Activated naive CD4-positive, alpha-beta T cell treated with anti-CD3 and anti-CD28 coated beads for 36 hours (primary cell): ENCODE data around the gene IDH2. TPM values are rescaled to one million over a fixed set of nuclear protein-coding genes. Genes with fewer than 3 reads are reported as not detected.

Source experiments
- CTCF ChIA-PET: fragments of 350-600 bp; sonication (Branson Sonifier 250); formaldehyde crosslinking; loops from one replicate; lab custom pipeline; 2021; ENCODE audit warnings: antibody characterized with exemption; lab: Charles Lee
- DNase-seq: peaks from one replicate; pipeline ENCODE4 v3.0.0-alpha.2; 2020
- H3K27ac Mint-ChIP-seq: one replicate; pipeline ENCODE4 v1.8.0; 2021; ENCODE audit warnings: mild to moderate bottlenecking, mixed read lengths
- H3K27me3 Mint-ChIP-seq: one replicate; pipeline ENCODE4 v1.8.0; 2021; ENCODE audit warnings: low read depth, mixed read lengths
- H3K36me3 Mint-ChIP-seq: one replicate; pipeline ENCODE4 v1.8.0; 2021; ENCODE audit warnings: low read depth, mixed read lengths
- H3K4me1 Mint-ChIP-seq: one replicate; pipeline ENCODE4 v1.8.0; 2021; ENCODE audit warnings: low read depth, mixed read lengths
- H3K4me3 Mint-ChIP-seq: one replicate; pipeline ENCODE4 v1.8.0; 2021; ENCODE audit warnings: mild to moderate bottlenecking, moderate library complexity, mixed read lengths
- H3K9me3 Mint-ChIP-seq: one replicate; pipeline ENCODE4 v1.8.0; 2021; ENCODE audit warnings: mixed read lengths
- intact Hi-C: fragments of 100-400 bp; cut with micrococcal nuclease; formaldehyde crosslinking; loops from one replicate; pipeline ENCODE4 v1.15.1; 2023
- total RNA-seq, 2 experiments: library from RNA; stranded (reverse); gene quantifications; one replicate each; pipeline ENCODE4 v1.2.3, GENCODE V29; 2021

IDH2 gene
- total RNA-seq, 2 experiments from 2014 or later = 225 to 229 TPM

GRCh38 chr15:90067953-90068606 lies 34.2 kb downstream of the IDH2 start:
- peaks cover 9% of the 10 kb centered on the region for H3K4me1 Mint-ChIP-seq
- H3K27me3 Mint-ChIP-seq = no peaks in the 10 kb centered on the region
- CTCF ChIA-PET = interaction anchor here (2.3 kb wide), 1 partner anchor 193 kb away, joined by 6 read pairs; no protein-coding TSS in a partner anchor
- intact Hi-C loops = no loop called here
- no peak for DNase-seq
- no peaks in the 10 kb centered on the region for H3K9me3 Mint-ChIP-seq
- H3K4me3 Mint-ChIP-seq = no peak overlapping the region
- peaks cover 4% of the 10 kb centered on the region for H3K36me3 Mint-ChIP-seq
- no peak overlapping the region for H3K27ac Mint-ChIP-seq

DNA sequence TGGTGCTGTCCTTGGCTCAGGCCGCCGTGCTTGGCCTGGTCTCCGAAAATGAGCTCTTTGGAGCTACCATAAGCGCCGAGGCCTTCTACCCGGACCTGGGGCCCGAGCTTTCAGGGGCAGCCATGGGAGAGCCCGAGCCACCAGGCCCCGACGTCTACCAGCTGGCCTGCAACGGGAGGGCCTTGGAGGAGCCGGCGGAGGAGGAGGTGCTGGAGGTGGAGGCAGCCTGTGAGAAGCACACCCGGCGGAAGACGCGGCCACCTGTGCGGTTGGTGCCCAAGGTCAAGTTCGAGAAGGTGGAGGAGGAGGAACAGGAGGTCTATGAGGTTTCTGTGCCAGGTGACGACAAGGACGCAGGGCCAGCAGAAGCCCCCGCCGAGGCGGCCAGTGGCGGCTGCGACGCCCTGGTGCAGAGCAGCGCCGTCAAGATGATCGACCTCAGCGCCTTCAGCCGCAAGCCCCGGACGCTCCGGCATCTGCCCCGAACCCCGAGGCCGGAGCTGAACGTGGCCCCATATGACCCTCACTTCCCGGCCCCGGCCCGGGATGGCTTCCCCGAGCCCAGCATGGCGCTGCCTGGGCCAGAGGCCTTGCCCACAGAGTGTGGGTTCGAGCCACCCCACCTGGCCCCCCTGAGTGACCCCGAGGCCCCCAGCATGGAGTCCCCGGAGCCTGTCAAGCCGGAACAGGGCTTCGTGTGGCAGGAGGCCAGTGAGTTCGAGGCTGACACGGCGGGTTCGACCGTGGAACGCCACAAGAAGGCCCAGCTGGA lies 34.9 kb downstream of the IDH2 start:
- Mint-ChIP-seq H3K9me3 (no peaks in the 10 kb centered on the region), H3K27me3 (no peaks in the 10 kb centered on the region), H3K4me3 (no peak overlapping the region), H3K27ac (no peak overlapping the region), H3K4me1 (peaks cover 14% of the 10 kb centered on the region), H3K36me3 (peaks cover 4% of the 10 kb centered on the region)
- intact Hi-C loops = no loop called here
- CTCF ChIA-PET = interaction anchor here (0.7 kb wide), 1 partner anchor 169 kb away, joined by 3 read pairs; no protein-coding TSS in a partner anchor
- DNase-seq = no peak

DNA sequence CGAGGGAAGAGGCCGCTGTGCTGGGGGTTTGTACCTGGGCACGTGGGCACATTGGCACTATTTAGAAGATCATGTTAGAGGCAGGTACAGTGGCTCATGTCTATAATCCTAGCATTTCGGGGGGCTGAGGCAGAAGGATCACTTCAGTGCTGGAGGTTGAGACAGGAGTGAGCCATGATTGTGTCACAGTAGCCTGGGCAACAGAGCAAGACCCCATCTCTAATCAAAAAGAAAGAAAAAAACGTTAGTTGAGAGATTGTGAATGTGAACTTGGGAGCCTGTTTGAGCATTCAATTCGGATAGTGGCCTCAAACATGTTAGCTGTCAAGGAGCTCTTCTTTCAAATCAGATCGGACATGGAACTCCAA lies 36.6 kb downstream of the IDH2 start:
- intact Hi-C loops = no loop called here
- Mint-ChIP-seq H3K4me3 (no peak overlapping the region), H3K27ac (no peak overlapping the region), H3K36me3 (peaks cover 4% of the 10 kb centered on the region), H3K27me3 (no peaks in the 10 kb centered on the region), H3K4me1 (peaks cover 24% of the 10 kb centered on the region), H3K9me3 (no peaks in the 10 kb centered on the region)
- CTCF ChIA-PET = interaction anchor here (0.6 kb wide), 1 partner anchor 104 kb away, joined by 3 read pairs; no protein-coding TSS in a partner anchor
- no peak for DNase-seq

GRCh38 chr15:90064911-90065681 lies 37.2 kb downstream of the IDH2 start:
- DNase-seq = no peak
- H3K4me1 Mint-ChIP-seq = peaks cover 25% of the 10 kb centered on the region
- H3K27ac Mint-ChIP-seq = no peak overlapping the region
- H3K27me3 Mint-ChIP-seq = no peaks in the 10 kb centered on the region
- peaks cover 4% of the 10 kb centered on the region for H3K36me3 Mint-ChIP-seq
- intact Hi-C loops = no loop called here
- no peak overlapping the region for H3K4me3 Mint-ChIP-seq
- no peaks in the 10 kb centered on the region for H3K9me3 Mint-ChIP-seq
- CTCF ChIA-PET = no interaction called here

DNA sequence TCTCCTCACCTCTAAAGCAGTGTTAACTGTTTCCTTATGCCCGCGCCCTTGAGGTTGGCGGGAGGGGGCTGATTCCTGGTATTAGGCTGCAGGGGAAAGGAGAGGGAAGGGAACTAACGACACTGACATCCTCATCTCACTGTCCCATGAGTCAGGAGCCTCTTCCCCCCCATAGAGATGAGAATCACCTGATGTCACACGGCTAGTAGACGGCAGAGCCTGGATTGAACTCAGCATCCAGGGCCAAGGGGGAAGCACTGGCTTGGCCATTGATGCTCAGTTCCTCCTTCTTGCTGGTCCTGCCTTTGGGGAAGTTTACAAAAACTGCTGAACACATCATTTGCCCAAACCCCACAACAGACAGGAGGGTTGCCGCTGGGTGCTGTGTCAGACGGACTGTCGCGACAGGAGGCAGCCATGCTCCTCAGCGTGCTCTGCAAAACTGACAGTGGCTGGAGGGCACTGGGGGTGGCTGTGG lies 38.5 kb downstream of the IDH2 start:
- DNase-seq = no peak
- Mint-ChIP-seq H3K27me3 (no peaks in the 10 kb centered on the region), H3K9me3 (no peaks in the 10 kb centered on the region), H3K4me3 (no peak overlapping the region), H3K36me3 (peaks cover 3% of the 10 kb centered on the region), H3K4me1 (peaks cover 38% of the 10 kb centered on the region), H3K27ac (no peak overlapping the region)
- intact Hi-C loops = no loop called here
- CTCF ChIA-PET = no interaction called here

DNA sequence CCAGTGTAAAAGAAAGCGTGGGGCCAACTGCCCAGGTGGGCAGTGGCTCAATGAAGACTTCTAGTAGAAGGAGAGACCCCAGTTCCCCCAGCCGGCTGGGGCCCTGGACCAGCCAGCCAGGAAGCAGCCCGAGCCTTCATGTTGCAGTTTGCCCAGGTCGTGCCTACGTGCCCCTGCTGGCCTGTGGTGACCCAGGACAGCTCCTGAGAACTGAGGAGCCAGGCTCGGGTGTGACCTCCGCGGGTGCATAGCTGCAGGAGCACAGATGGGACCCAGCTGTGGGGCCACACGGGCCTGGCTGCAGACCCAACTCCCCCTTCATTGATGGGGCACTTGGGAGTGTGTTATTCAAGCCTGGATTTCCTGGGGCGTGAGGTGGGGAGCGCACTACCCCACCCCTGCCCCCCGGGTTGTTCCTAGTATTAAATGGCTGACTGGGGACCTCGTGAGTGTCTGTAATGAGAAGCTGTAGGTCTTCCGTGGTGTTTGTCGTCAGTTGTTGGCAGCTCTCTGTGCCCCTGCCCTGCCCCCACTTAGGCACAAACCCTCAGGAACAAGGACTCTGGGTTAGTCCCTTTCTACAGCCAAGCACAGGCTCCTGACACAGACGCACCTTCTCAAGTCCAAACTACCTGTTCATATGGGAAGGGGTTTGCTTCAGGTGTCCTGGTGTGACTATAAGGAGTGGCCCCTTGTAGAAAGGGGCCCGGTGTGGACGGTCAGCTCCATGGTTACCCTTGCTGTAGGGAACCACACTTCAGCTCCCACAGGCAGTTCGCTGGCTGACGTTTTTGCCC lies 39.1 kb downstream of the IDH2 start:
- Mint-ChIP-seq H3K9me3 (no peaks in the 10 kb centered on the region), H3K27ac (peak overlapping the region; percentile 73), H3K4me3 (no peak overlapping the region), H3K27me3 (no peaks in the 10 kb centered on the region), H3K36me3 (peaks cover 3% of the 10 kb centered on the region), H3K4me1 (peaks cover 45% of the 10 kb centered on the region)
- CTCF ChIA-PET = no interaction called here
- DNase-seq = no peak
- intact Hi-C loops = no loop called here

- Mint-ChIP-seq H3K36me3 (peaks cover 3% of the 10 kb centered on the region), H3K27ac (peak overlapping the region; percentile 73), H3K27me3 (no peaks in the 10 kb centered on the region), H3K4me1 (peaks cover 49% of the 10 kb centered on the region), H3K9me3 (no peaks in the 10 kb centered on the region), H3K4me3 (no peak overlapping the region)
- CTCF ChIA-PET = no interaction called here
- intact Hi-C loops = no loop called here
- DNase-seq = peak; percentile 46
These were observed 39.8 kb downstream of the IDH2 start for GRCh38 chr15:90062462-90062932.

DNA sequence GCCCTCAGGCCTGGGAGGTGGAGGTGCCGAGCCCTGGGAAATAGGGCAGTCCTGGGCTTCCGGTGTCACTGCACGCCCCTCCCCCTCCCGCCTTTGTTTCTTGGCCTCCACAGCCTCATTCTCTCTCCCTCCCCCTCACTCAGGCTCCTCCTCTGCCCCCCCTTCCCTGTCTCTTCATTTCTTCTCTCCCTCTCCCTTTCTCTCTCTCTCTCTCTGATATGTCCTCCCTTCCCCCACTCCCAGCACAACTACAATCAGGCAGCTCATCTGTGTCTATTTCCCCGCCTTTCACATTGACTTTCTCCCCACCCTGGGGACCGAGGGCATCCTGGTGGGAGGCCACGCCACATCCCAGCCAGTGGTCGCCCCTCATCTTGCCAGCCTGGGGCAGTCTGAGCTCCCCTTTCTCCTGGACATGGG lies 40.2 kb downstream of the IDH2 start:
- H3K4me1 Mint-ChIP-seq = peaks cover 49% of the 10 kb centered on the region
- peak overlapping the region; percentile 73 for H3K27ac Mint-ChIP-seq
- intact Hi-C loops = no loop called here
- DNase-seq = peak; percentile 67
- H3K4me3 Mint-ChIP-seq = no peak overlapping the region
- CTCF ChIA-PET = interaction anchor here (0.9 kb wide), 1 partner anchor 8 kb away, joined by 5 read pairs; no protein-coding TSS in a partner anchor
- H3K9me3 Mint-ChIP-seq = no peaks in the 10 kb centered on the region
- H3K27me3 Mint-ChIP-seq = no peaks in the 10 kb centered on the region
- H3K36me3 Mint-ChIP-seq = peaks cover 3% of the 10 kb centered on the region

- peaks cover 1% of the 10 kb centered on the region for H3K36me3 Mint-ChIP-seq
- peaks cover 49% of the 10 kb centered on the region for H3K4me1 Mint-ChIP-seq
- DNase-seq = no peak
- H3K27me3 Mint-ChIP-seq = no peaks in the 10 kb centered on the region
- H3K27ac Mint-ChIP-seq = peak overlapping the region; percentile 22
- CTCF ChIA-PET = interaction anchor here (1.5 kb wide), 1 partner anchor 29 kb away, joined by 4 read pairs; no protein-coding TSS in a partner anchor
- intact Hi-C loops = no loop called here
- H3K4me3 Mint-ChIP-seq = no peak overlapping the region
- no peaks in the 10 kb centered on the region for H3K9me3 Mint-ChIP-seq
These were observed 41.5 kb downstream of the IDH2 start for GRCh38 chr15:90060797-90061196.

GRCh38 chr15:90059208-90059985 lies 42.9 kb downstream of the IDH2 start:
- no peaks in the 10 kb centered on the region for H3K9me3 Mint-ChIP-seq
- H3K4me1 Mint-ChIP-seq = peaks cover 49% of the 10 kb centered on the region
- intact Hi-C loops = loop anchor here (1.0 kb wide), 5 partner anchors 21 to 369 kb away; partner anchors contain the start of genes PEX11A and WDR93
- H3K27me3 Mint-ChIP-seq = no peaks in the 10 kb centered on the region
- CTCF ChIA-PET = interaction anchor here (0.9 to 1.5 kb wide), 2 partner anchors 12 to 28 kb away, joined by 4 read pairs; no protein-coding TSS in a partner anchor
- peak overlapping the region; percentile 96 for H3K27ac Mint-ChIP-seq
- peaks cover 1% of the 10 kb centered on the region for H3K36me3 Mint-ChIP-seq
- peak; percentile 94 for DNase-seq
- peak overlapping the region; percentile 59 for H3K4me3 Mint-ChIP-seq

- Mint-ChIP-seq H3K9me3 (no peaks in the 10 kb centered on the region), H3K4me3 (peak overlapping the region; percentile 27), H3K27ac (peak overlapping the region; percentile 96), H3K27me3 (no peaks in the 10 kb centered on the region), H3K36me3 (peaks cover 1% of the 10 kb centered on the region), H3K4me1 (peaks cover 52% of the 10 kb centered on the region)
- intact Hi-C loops = loop anchor here (1.0 kb wide), 5 partner anchors 20 to 368 kb away; partner anchors contain the start of genes PEX11A and WDR93
- no peak for DNase-seq
- CTCF ChIA-PET = no interaction called here
These were observed 43.5 kb downstream of the IDH2 start for GRCh38 chr15:90058775-90059174.
